ENCODE data around the gene CCDC61.

GRCh38 chr19:46065486-46066071 is 70.3 kb downstream of the CCDC61 start:
- TF ChIP-seq POLR2A (IDR thresholded peaks at IDR 0.05), result no peak
- no peak for TF ChIP-seq CTCF (IDR thresholded peaks at IDR 0.05)

All from body of pancreas (tissue), 4 donors.